ENCODE measurements around the gene NUDT19. TPM values are rescaled to one million over a fixed set of nuclear protein-coding genes. Genes with fewer than 3 reads are reported as not detected.
A peak's percentile ranks its signal among the peaks of the same experiment; 100 is the strongest.

The NUDT19 gene
- total and polyA plus RNA-seq, 9 of the 15 experiments (the other 6 are each of a cell fraction or from before 2014, with no cell fraction given), result 9.6 to 38.6 (median 14.4) TPM

DNA sequence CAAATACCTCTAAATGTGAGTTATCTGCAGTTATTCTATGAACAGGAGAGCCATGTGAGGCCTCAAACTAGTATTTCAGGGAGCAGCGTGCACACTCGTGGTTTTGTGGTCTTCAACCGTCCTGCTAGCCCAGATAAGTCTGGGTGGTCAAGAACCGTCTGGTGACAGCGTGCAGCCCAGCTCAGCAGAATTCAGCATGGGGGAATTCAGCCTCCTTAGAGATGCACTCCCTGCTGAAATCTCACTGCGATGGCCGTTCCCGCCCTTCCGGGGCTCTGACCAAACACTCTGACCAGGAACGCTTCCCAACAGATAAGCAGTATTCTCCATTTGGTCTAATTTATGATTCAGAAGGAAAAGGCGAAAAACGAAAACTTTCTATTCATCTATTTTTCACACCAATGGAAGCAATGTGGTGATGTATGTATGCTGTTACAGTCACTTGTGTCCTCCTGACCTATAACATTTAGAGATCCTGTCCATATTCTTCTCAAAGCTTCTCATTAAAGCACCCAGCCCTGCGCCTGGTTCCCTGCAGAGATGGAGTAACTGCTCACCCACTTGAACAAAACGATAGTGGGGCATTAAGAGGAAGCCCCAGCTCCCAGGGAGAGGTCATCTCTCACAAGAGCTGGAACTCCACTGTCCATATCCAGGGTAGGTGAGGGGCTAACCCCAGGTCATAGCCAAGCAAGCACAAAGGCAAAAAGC is 19.6 kb upstream of the NUDT19 start (continued):
- TF ChIP-seq TEAD1 (CRISPR knock-in tag; IDR thresholded peaks at IDR 0.05) (peak; percentile 46 to 60; a peak in 2 of 4 replicates), ETV5 (CRISPR knock-in tag; IDR thresholded peaks at IDR 0.05; ENCODE audit: low read depth) (peak; percentile 71), JUNB (CRISPR knock-in tag; conservative IDR thresholded peaks at IDR 0.05) (no peak), CBX3 (IDR thresholded peaks at IDR 0.05; ENCODE audit: borderline replicate concordance in 1 of 2, low read length in 2 of 2) (peak in 1 of 2 experiments; percentile 82; a peak in 2 of 3 replicates), SPI1 (IDR thresholded peaks at IDR 0.05; ENCODE audit: borderline replicate concordance, low read depth, low read length) (0 out of 2 replicates have a peak, but pooled peaks have one; percentile 19), ETV6 (IDR thresholded peaks at IDR 0.05; ENCODE audit: borderline replicate concordance in 1 of 2, low read depth in 2 of 2, low read length in 1 of 2) (no peak), ETV6 (CRISPR knock-in tag; IDR thresholded peaks at IDR 0.05; ENCODE audit: borderline replicate concordance) (no peak), ADNP (tag; IDR thresholded peaks at IDR 0.05) (no peak), NFE2L1 (tag; IDR thresholded peaks at IDR 0.05; ENCODE audit: borderline replicate concordance, low read depth) (no peak), ZNF324 (CRISPR knock-in tag; IDR thresholded peaks at IDR 0.05) (no peak), POLR2G (IDR thresholded peaks at IDR 0.05; ENCODE audit: low read depth, low read length) (no peak), ZKSCAN1 (IDR thresholded peaks at IDR 0.05; ENCODE audit: low read depth, low read length) (peak; percentile 67; the same call in 1 of the 2 replicates), LEF1 (IDR thresholded peaks at IDR 0.05) (peak; percentile 88), GABPA (tag; conservative IDR thresholded peaks at IDR 0.05; ENCODE audit: low read depth) (peak; percentile 35; the same call in 1 of the 2 replicates), SMARCE1 (IDR thresholded peaks at IDR 0.05) (peak; percentile 78), EP400 (IDR thresholded peaks at IDR 0.05) (peak; percentile 86), TSC22D4 (tag; IDR thresholded peaks at IDR 0.05) (no peak)
- TF ChIP-seq, protein P1, sequence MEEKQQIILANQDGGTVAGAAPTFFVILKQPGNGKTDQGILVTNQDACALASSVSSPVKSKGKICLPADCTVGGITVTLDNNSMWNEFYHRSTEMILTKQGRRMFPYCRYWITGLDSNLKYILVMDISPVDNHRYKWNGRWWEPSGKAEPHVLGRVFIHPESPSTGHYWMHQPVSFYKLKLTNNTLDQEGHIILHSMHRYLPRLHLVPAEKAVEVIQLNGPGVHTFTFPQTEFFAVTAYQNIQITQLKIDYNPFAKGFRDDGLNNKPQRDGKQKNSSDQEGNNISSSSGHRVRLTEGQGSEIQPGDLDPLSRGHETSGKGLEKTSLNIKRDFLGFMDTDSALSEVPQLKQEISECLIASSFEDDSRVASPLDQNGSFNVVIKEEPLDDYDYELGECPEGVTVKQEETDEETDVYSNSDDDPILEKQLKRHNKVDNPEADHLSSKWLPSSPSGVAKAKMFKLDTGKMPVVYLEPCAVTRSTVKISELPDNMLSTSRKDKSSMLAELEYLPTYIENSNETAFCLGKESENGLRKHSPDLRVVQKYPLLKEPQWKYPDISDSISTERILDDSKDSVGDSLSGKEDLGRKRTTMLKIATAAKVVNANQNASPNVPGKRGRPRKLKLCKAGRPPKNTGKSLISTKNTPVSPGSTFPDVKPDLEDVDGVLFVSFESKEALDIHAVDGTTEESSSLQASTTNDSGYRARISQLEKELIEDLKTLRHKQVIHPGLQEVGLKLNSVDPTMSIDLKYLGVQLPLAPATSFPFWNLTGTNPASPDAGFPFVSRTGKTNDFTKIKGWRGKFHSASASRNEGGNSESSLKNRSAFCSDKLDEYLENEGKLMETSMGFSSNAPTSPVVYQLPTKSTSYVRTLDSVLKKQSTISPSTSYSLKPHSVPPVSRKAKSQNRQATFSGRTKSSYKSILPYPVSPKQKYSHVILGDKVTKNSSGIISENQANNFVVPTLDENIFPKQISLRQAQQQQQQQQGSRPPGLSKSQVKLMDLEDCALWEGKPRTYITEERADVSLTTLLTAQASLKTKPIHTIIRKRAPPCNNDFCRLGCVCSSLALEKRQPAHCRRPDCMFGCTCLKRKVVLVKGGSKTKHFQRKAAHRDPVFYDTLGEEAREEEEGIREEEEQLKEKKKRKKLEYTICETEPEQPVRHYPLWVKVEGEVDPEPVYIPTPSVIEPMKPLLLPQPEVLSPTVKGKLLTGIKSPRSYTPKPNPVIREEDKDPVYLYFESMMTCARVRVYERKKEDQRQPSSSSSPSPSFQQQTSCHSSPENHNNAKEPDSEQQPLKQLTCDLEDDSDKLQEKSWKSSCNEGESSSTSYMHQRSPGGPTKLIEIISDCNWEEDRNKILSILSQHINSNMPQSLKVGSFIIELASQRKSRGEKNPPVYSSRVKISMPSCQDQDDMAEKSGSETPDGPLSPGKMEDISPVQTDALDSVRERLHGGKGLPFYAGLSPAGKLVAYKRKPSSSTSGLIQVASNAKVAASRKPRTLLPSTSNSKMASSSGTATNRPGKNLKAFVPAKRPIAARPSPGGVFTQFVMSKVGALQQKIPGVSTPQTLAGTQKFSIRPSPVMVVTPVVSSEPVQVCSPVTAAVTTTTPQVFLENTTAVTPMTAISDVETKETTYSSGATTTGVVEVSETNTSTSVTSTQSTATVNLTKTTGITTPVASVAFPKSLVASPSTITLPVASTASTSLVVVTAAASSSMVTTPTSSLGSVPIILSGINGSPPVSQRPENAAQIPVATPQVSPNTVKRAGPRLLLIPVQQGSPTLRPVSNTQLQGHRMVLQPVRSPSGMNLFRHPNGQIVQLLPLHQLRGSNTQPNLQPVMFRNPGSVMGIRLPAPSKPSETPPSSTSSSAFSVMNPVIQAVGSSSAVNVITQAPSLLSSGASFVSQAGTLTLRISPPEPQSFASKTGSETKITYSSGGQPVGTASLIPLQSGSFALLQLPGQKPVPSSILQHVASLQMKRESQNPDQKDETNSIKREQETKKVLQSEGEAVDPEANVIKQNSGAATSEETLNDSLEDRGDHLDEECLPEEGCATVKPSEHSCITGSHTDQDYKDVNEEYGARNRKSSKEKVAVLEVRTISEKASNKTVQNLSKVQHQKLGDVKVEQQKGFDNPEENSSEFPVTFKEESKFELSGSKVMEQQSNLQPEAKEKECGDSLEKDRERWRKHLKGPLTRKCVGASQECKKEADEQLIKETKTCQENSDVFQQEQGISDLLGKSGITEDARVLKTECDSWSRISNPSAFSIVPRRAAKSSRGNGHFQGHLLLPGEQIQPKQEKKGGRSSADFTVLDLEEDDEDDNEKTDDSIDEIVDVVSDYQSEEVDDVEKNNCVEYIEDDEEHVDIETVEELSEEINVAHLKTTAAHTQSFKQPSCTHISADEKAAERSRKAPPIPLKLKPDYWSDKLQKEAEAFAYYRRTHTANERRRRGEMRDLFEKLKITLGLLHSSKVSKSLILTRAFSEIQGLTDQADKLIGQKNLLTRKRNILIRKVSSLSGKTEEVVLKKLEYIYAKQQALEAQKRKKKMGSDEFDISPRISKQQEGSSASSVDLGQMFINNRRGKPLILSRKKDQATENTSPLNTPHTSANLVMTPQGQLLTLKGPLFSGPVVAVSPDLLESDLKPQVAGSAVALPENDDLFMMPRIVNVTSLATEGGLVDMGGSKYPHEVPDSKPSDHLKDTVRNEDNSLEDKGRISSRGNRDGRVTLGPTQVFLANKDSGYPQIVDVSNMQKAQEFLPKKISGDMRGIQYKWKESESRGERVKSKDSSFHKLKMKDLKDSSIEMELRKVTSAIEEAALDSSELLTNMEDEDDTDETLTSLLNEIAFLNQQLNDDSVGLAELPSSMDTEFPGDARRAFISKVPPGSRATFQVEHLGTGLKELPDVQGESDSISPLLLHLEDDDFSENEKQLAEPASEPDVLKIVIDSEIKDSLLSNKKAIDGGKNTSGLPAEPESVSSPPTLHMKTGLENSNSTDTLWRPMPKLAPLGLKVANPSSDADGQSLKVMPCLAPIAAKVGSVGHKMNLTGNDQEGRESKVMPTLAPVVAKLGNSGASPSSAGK (IDR thresholded peaks at IDR 0.05), result peak; percentile 98

Measured in K562 (cell line).